ENCODE measurements around the gene PISD.
"Not testable (repeated sequence)": the region's sequence is repeated elsewhere in the genome, so short reads cannot be mapped to it uniquely, and the experiment has no call there.

Gene PISD

GRCh38 chr22:31661851-31662667, at the start of gene PISD:
Gene PISD, minus strand, starts transcription at chr22:31662215. Its CDS starts 7 bp downstream, at chr22:31662208.
- in situ Hi-C loops (cut with MboI; ENCODE audit: low sequenced_read_pairs), result loop anchor here (25.0 kb wide), 1 partner anchor 300 kb away; no protein-coding TSS in a partner anchor

DNA sequence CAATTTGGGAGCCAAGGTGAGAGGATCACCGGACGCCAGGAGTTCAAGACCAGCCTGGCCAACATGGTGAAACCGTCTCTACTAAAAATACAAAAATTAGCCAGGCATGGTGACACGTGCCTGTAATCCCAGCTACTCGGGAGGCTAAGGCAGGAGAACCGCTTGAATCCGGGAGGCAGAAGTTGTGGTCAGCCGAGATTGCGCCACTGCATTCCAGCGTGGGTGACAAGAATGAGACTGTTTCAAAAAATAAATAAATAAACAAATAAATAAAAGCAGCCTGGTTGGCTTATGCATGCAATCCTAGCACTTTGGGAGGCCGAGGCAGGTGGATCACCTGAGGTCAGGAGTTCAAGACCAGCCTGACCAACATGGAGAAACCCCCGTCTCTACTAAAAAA, 49.2 kb upstream of the PISD start:
- in situ Hi-C loops (cut with MboI; ENCODE audit: low sequenced_read_pairs), result not testable (repeated sequence)

GRCh38 chr22:31707519-31707918, 45.5 kb upstream of the PISD start:
- in situ Hi-C loops (cut with MboI; ENCODE audit: low sequenced_read_pairs), result no loop called here

DNA sequence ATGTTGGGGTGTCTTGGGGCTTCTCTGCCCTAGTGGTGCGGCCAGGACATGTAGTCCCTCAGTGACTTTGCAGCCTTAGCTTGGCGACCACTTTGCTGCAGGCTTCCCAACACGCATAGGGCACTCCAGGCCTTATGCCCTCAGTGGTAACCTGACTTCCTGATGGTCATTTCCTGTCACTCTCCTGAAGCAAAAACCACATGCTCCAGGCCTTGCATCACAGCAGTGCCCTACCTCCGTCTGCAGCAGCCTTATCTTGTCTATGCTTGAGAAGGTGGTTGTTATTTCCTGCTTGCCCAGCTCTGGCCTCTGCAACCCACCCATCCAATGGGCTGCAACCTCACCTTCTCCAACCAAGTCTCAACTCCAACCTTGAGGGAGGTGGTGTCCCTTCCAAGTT, 33.4 kb upstream of the PISD start:
- in situ Hi-C loops (cut with MboI; ENCODE audit: low sequenced_read_pairs), result no loop called here

GRCh38 chr22:31694046-31694445, 32.0 kb upstream of the PISD start:
- in situ Hi-C loops (cut with MboI; ENCODE audit: low sequenced_read_pairs), result not testable (repeated sequence)

DNA sequence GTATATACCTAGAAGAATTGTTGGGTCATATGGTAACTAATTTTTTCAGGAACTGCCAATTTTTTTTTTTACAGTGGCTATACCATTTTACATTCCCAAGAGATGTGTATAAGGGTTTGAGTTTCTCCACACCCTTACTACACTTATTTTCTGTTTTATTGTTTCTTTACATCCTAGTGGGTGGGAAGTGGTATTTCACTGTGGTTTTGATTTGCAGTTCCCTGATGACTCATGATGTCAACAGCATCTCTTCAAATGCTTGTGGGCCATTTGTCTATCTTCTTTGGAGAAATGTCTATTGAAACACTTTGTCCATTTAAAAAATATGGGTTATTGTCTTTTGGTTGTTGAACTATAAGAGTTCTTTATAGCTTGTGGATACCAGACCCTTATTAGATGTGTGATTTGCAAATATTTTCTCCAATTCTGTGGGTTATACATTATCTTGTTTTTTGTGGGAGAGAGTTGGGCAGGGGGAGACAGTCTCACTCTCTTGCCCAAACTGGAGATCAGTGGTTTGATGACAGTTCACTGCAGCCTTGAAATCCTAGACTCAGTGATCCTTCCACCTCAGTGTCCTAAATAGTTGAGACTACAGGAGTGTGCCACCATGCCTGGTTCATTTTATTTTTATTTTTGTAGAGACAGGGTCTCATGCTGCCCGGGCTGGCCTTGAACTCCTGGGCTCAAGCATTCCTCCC, 30.3 kb upstream of the PISD start:
- in situ Hi-C loops (cut with MboI; ENCODE audit: low sequenced_read_pairs), result no loop called here

GRCh38 chr22:31691408-31691807, 29.4 kb upstream of the PISD start:
- in situ Hi-C loops (cut with MboI; ENCODE audit: low sequenced_read_pairs), result no loop called here

DNA sequence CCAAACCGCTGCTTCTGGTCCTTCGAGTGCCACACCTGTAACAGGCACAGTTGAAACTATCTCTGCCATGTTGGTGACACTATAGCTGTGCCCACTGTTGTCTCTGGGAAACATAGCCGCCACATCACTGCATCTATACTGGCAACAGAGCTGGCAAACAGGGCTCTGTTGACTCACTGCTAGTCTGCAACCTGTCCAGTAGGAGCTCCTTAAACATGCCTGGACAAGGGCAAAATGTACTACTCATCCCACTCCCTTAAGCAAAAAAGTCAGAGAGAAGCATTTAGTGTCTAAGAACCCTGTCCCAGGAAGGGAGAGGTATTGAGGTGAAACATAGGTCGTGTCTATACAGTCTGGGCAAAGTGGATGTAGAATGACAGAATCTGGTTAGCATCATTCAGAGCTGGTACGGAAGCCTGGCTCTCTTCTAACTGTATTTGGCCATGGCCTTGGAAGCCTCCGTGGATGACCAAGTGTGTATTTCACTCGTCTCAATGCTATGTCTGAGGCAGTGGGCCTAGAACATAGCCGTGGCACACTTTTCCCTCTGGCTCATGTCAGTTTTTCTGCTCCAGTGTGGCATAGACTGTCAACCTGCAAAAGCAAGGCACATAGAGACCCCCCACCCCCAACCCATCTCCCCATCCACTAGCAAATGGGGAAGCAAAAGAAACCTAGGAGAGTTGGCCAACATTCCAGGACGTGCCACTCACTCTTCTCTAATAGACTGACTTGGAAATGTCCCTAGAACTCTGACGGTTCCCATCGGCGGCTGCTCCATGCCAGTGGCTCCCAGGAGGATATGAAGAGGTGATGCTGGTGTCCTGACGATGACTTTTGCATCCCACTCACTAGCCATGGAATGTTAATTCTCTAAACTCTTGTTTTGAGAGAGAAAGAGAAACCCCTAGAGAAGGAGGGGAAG, 21.4 kb upstream of the PISD start:
- in situ Hi-C loops (cut with MboI; ENCODE audit: low sequenced_read_pairs), result no loop called here

GRCh38 chr22:31682751-31683150, 20.7 kb upstream of the PISD start:
- in situ Hi-C loops (cut with MboI; ENCODE audit: low sequenced_read_pairs), result no loop called here

DNA sequence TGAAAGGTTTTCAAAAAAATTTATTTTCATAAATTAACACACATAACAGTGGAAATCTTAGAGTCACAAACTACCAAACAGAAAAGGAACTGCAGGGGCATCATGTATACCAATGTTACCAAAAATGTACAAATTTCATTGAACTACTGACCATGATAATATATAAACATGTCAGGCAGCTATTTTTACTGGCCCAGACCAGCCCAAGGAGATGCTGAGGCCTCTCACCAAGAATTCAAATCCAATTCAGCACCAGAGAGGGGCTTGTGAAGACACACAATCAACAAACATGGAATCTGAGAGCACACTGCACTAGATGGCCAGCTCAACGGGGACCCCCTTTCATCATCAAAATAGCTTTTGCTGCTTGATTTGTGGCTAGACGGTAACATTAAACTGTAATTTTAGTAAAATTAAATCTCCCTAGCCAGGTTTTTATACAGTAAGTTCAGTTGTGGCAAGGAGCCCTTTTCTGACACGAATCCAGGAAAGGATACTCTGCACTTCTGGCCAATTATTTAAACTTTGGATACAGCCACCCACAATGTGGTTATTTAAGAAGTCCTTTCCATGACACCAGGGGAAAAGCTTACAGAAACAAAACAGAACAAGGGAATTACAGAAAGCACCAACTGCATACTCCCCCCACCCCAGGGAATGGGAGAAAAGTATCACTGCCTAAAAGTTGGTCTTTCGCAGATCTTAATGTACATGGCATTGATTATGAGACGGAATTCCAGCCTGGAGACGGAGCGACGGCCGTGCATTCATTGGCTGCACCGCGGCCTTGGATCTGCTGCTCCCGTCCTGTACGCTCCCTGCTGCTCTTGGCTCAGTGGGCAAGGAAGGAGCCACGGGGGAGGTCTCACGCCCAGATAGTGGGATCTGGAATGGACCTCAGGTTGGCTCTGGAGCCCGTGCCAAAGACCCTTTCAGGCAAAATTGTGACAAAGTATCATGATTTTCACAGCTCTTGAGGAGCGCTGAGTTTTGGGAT, 19.6 kb upstream of the PISD start:
- in situ Hi-C loops (cut with MboI; ENCODE audit: low sequenced_read_pairs), result no loop called here

GRCh38 chr22:31680861-31681341, 18.9 kb upstream of the PISD start:
- in situ Hi-C loops (cut with MboI; ENCODE audit: low sequenced_read_pairs), result no loop called here

DNA sequence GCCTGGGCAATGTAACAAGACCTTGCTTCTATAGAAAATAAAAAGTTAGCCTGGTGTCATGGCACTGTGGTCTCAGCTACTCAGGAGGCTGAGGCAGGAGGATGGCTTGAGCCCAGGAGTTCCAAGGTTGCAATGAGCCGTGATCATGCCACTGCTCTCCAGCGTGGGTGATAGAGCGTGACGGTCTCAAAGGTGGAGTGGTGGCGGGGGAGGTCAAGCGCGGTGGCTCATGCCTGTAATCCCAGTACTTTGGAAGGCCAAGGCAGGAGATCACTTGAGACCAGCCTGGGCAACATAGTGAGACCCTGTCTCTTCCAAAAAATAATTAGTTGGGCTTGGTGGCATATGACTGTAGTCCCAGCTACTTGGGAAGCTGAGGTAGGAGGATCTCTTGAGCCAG, 16.7 kb upstream of the PISD start:
- in situ Hi-C loops (cut with MboI; ENCODE audit: low sequenced_read_pairs), result no loop called here

GRCh38 chr22:31676700-31677099, 14.7 kb upstream of the PISD start:
- in situ Hi-C loops (cut with MboI; ENCODE audit: low sequenced_read_pairs), result no loop called here

DNA sequence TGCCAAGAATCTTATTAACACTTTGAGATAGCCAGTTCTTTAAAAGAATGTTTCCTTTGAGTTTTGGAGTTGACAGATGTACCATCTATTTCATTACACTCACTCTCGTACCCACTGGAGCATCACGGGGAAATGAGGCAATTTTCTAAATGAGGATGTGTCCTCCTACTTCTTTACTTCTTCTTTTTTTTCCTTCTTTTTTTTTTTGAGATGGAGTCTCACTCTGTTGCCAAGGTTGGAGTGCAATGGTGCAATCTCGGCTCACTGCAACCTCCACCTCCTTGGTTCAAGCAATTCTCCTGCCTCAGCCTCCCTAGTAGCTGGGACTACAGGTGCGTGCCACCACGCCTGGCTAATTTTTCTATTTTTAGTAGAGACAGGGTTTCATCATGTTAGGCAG, 12.2 kb upstream of the PISD start:
- in situ Hi-C loops (cut with MboI; ENCODE audit: low sequenced_read_pairs), result loop anchor here (25.0 kb wide), 1 partner anchor 288 kb away; no protein-coding TSS in a partner anchor

GRCh38 chr22:31668849-31669248, 6.8 kb upstream of the PISD start:
- in situ Hi-C loops (cut with MboI; ENCODE audit: low sequenced_read_pairs), result loop anchor here (25.0 kb wide), 1 partner anchor 293 kb away; no protein-coding TSS in a partner anchor

- in situ Hi-C loops (cut with MboI; ENCODE audit: low sequenced_read_pairs), result loop anchor here (25.0 kb wide), 1 partner anchor 300 kb away; no protein-coding TSS in a partner anchor
Measured at GRCh38 chr22:31662668-31663037, 638 bp upstream of the PISD start.

DNA sequence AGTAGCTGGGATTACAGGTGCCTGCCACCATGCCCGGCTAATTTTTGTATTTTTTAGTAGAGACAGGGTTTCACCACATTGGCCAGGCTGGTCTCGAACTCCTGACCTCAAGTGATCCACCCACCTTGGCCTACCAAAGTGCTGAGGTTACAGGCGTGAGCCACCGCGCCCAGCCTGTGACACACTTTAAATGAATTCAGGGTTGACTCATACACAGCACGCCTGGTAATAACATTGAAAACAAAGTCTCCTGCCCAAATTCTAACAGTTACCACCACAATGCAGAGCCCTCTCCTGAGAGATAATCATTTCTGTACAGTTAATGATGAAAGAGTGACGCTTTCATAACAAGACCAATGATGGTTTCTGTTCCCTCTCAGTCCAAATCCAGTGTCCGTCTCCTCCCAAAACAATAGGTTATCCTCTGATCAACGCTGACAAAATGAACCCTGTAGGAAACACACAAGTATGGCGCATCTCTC, 1.1 kb downstream of the PISD start:
- in situ Hi-C loops (cut with MboI; ENCODE audit: low sequenced_read_pairs), result loop anchor here (25.0 kb wide), 1 partner anchor 301 kb away; no protein-coding TSS in a partner anchor

DNA sequence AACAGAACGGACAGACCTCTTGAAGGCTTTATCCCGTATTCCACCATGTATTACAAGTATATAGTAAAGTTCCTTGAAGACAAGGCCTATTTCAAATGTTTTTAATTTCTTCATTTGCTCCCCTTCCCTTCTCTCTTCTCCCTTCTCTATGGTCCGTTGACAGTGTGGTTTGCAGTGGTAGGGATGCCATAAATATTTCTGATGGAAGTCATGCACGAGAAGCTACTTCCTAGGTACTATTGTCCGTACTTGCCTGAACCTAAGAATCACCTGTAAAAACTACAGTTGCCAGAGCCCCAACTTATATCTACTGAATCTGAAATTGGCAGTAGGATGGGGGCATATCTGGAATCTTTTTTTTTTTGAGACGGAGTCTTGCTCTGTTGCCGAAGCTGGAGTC, 2.8 kb downstream of the PISD start:
- in situ Hi-C loops (cut with MboI; ENCODE audit: low sequenced_read_pairs), result loop anchor here (25.0 kb wide), 1 partner anchor 303 kb away; no protein-coding TSS in a partner anchor

DNA sequence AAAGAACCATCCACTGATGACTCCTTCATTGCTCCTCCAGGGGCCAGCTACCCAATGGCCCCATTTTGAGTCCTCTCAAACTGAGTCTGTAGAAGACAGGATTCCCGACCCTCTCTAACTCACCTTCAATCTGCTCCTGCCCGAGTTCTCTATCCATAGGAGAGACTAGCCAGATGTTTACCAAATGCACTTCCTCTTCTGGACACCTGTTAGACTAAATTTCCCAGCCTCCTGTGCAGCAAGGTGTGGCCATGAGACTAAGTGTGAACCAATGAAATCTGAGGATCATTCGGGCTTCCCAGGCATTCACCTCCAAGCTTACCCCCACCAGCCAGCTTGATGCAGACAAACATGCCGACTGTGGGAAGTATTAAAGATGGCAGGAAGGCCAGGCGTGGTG, 7.6 kb downstream of the PISD start:
- in situ Hi-C loops (cut with MboI; ENCODE audit: low sequenced_read_pairs), result loop anchor here (25.0 kb wide), 1 partner anchor 308 kb away; no protein-coding TSS in a partner anchor
